T-helper 17 cell (primary cell): ENCODE results near the gene SV2A. TPM values are rescaled to one million over a fixed set of nuclear protein-coding genes. Genes with fewer than 3 reads are reported as not detected.
"Not testable (repeated sequence)": the region's sequence is repeated elsewhere in the genome, so short reads cannot be mapped to it uniquely, and the experiment has no call there.

Experiments
- ATAC-seq: fragments of 150-1000 bp; cut with Tn5 transposase; 2 replicates; pipeline ENCODE4 v1.10.0; 2021; ENCODE audit warnings: mild to moderate bottlenecking, moderate library complexity
- DNase-seq, 3 donors: peaks; one replicate each; pipeline versions ENCODE4 v3.0.0 to v3.0.0-alpha.2; 2020 to 2021
- H3K9me3 ChIP-seq: one replicate; pipeline ENCODE4 v1.7.0; 2013; ENCODE audit warnings: low read length, mild to moderate bottlenecking; ENCODE audit not compliant: control insufficient read depth, poor library complexity, severe bottlenecking
- H3K27ac Mint-ChIP-seq: one replicate; pipeline ENCODE4 v1.8.0; 2022; ENCODE audit warnings: mild to moderate bottlenecking, moderate library complexity, mixed read lengths
- H3K27me3 Mint-ChIP-seq: one replicate; pipeline ENCODE4 v1.8.0; 2022; ENCODE audit warnings: mixed read lengths
- H3K36me3 Mint-ChIP-seq: one replicate; pipeline ENCODE4 v1.8.0; 2022; ENCODE audit warnings: low read depth, mixed read lengths
- H3K4me1 Mint-ChIP-seq: one replicate; pipeline ENCODE4 v1.8.0; 2022; ENCODE audit warnings: mild to moderate bottlenecking, mixed read lengths
- H3K4me3 Mint-ChIP-seq: one replicate; pipeline ENCODE4 v1.8.0; 2022; ENCODE audit warnings: mild to moderate bottlenecking, moderate library complexity, mixed read lengths
- total RNA-seq, 4 donors: library from RNA in 2 of 4; stranded (reverse) in 2 of 4; gene quantifications; one replicate each; pipeline ENCODE4 v1.2.3 and lab custom pipeline; 2022 to 2026

The SV2A gene
- total RNA-seq, 2 donors from 2014 or later = 4.6 to 4.7 TPM

GRCh38 chr1:149938668-149939003 is 21.0 kb upstream of the SV2A start:
- not testable (repeated sequence) for DNase-seq, H3K27ac Mint-ChIP-seq, H3K27me3 Mint-ChIP-seq, H3K9me3 ChIP-seq, H3K36me3 Mint-ChIP-seq, ATAC-seq, H3K4me3 Mint-ChIP-seq
- peaks cover 24% of the 10 kb centered on the region for H3K4me1 Mint-ChIP-seq

DNA sequence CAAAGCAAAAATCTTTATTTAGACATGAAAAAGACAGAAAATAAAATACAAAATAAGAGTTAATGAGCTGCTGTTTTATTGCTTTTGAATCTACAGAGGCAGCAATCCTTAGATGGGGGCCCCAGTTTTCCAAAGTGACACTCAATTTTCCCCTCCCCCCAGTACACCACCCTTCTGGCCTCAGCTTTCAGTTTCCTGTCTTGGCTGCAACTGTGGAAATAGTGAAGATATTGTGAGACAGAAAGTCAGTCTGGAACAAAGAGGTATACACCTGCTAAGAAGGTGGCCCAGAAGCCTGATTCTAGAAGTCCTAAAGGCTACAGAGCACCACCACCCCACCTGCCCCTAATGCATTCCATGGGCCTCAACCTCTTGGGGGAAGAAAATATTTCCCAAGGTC is 20.1 kb upstream of the SV2A start:
- no peak overlapping the region for H3K4me3 Mint-ChIP-seq
- peak overlapping the region; percentile 79 for H3K27ac Mint-ChIP-seq
- DNase-seq (no peak), ATAC-seq (no peak)
- H3K36me3 Mint-ChIP-seq = no peaks in the 10 kb centered on the region
- peaks cover 15% of the 10 kb centered on the region for H3K4me1 Mint-ChIP-seq
- H3K27me3 Mint-ChIP-seq = no peaks in the 10 kb centered on the region
- H3K9me3 ChIP-seq = no peaks in the 10 kb centered on the region

- H3K9me3 ChIP-seq = no peaks in the 10 kb centered on the region
- peaks cover 14% of the 10 kb centered on the region for H3K4me1 Mint-ChIP-seq
- no peak for ATAC-seq
- peaks cover under 1% of the 10 kb centered on the region for H3K27me3 Mint-ChIP-seq
- peak overlapping the region; percentile 79 for H3K27ac Mint-ChIP-seq
- no peak for DNase-seq
- H3K4me3 Mint-ChIP-seq = no peak overlapping the region
- H3K36me3 Mint-ChIP-seq = no peaks in the 10 kb centered on the region
Observed at GRCh38 chr1:149936992-149937705, 19.5 kb upstream of the SV2A start.

DNA sequence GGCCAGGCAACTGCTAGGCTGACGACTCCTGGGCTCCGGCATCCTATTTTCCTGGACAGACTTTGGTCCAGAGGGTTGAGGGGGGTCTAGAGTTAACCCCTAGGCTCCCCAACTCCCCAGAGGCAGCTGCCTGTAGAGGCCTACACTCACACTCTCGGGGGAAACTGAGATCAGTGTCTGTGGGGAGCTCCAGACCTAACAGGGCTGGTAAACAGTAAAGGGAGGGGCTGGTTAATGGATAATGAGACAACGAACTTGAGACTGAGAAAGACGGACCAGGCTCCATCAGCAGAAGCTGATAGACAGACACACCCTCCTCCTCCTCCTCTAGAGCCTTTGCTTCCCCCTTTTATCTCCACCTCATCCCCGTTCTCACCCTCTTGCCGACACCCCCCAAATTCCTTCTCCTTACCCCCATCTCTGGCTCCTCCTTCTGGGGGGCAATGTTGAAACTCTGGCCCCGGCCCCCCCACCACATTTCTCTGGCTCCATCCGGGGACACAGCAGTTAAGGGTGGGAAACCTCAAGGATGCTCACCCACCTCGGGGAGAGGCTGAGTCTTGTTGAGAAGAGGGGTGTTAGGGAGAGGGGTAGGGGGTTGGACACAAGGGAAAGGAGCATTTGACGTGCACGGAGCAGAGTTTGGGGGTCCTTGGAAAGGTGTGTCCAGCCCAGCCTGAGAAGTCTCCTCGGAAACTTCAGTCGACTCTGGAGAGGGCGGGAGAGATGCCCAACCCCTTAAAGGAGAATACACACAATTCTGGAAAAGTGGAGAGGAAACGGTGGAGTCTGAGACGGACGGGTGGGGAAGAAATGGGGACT is 18.7 kb upstream of the SV2A start, which contains the start of gene MTMR11:
TSS of gene MTMR11 (minus strand) at position 710 of the 822 bp plus-strand sequence. CDS start at position 478, 232 bp downstream.
- DNase-seq (no peak), ATAC-seq (no peak)
- no peaks in the 10 kb centered on the region for H3K9me3 ChIP-seq
- H3K4me3 Mint-ChIP-seq = no peak within 1 kb of the TSS
- peak within 1 kb of the TSS; percentile 79 for H3K27ac Mint-ChIP-seq
- H3K27me3 Mint-ChIP-seq = peaks cover 8% of the 10 kb centered on the region
- peaks cover 18% of the 10 kb centered on the region for H3K4me1 Mint-ChIP-seq
- peaks cover under 1% of the 10 kb centered on the region for H3K36me3 Mint-ChIP-seq

DNA sequence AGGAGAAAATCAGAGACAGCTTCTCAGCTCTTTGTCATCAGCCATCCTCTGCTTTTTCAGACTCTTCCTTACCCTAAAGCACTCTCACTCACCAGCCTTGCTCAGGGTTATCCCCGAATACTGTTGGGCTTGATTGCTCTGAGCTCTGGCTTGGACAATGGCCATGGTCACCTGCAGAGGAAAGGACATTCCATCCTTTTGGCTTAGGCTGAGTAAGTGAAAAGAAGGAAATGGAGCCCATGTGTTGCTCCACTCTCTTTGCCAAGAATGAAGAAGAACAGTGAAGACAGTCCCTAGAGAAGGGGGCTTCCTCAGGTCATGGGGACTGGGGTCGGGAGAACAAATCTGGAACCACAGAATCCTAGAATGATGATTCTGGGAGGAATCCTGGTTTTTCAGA is 16.7 kb upstream of the SV2A start:
- ATAC-seq (no peak), DNase-seq (no peak)
- no peaks in the 10 kb centered on the region for H3K9me3 ChIP-seq
- H3K4me3 Mint-ChIP-seq = no peak overlapping the region
- H3K27me3 Mint-ChIP-seq = peaks cover 8% of the 10 kb centered on the region
- peaks cover 6% of the 10 kb centered on the region for H3K36me3 Mint-ChIP-seq
- H3K4me1 Mint-ChIP-seq = peaks cover 23% of the 10 kb centered on the region
- H3K27ac Mint-ChIP-seq = no peak overlapping the region

- peaks cover 21% of the 10 kb centered on the region for H3K4me1 Mint-ChIP-seq
- H3K4me3 Mint-ChIP-seq = no peak overlapping the region
- ATAC-seq (no peak), DNase-seq (no peak)
- no peaks in the 10 kb centered on the region for H3K9me3 ChIP-seq
- H3K36me3 Mint-ChIP-seq = peaks cover 6% of the 10 kb centered on the region
- H3K27ac Mint-ChIP-seq = no peak overlapping the region
- H3K27me3 Mint-ChIP-seq = peaks cover 8% of the 10 kb centered on the region
Observed at GRCh38 chr1:149933208-149933607, 15.6 kb upstream of the SV2A start.

- DNase-seq (no peak), ATAC-seq (no peak)
- Mint-ChIP-seq H3K36me3 (peaks cover 6% of the 10 kb centered on the region), H3K4me3 (no peak overlapping the region), H3K4me1 (peaks cover 24% of the 10 kb centered on the region), H3K27ac (no peak overlapping the region), H3K27me3 (peaks cover 8% of the 10 kb centered on the region)
- no peaks in the 10 kb centered on the region for H3K9me3 ChIP-seq
Observed at GRCh38 chr1:149932474-149932873, 14.8 kb upstream of the SV2A start.

GRCh38 chr1:149931212-149931790 is 13.7 kb upstream of the SV2A start:
- Mint-ChIP-seq H3K4me1 (peaks cover 23% of the 10 kb centered on the region), H3K4me3 (no peak overlapping the region), H3K36me3 (peaks cover 6% of the 10 kb centered on the region), H3K27ac (peak overlapping the region; percentile 84), H3K27me3 (peaks cover 8% of the 10 kb centered on the region)
- DNase-seq (no peak), ATAC-seq (no peak)
- H3K9me3 ChIP-seq = no peaks in the 10 kb centered on the region

DNA sequence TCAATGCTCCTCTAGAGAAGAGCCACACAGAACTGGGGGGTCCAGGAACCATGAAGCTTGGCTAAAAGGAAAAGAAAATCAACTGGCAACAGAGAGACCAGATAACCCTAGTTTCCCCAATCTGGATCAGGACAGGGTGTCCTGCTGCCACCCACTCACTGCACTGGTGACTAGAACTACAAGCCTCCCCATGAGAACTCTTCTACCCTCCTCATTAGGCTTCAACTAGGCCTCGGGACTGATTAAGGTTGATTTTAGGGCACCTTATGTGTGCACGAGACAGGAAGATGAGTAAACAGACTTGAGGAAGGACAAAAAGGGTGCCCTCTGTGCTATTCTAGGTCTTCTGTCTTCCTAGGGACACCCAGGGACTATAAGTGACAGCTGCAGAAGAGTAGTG is 12.2 kb upstream of the SV2A start:
- Mint-ChIP-seq H3K27me3 (peaks cover 8% of the 10 kb centered on the region), H3K4me3 (no peak overlapping the region), H3K36me3 (peaks cover 12% of the 10 kb centered on the region), H3K27ac (no peak overlapping the region), H3K4me1 (peaks cover 34% of the 10 kb centered on the region)
- no peak for ATAC-seq
- no peak for DNase-seq
- no peaks in the 10 kb centered on the region for H3K9me3 ChIP-seq

GRCh38 chr1:149928401-149928724 is 10.7 kb upstream of the SV2A start:
- peaks cover 8% of the 10 kb centered on the region for H3K27me3 Mint-ChIP-seq
- peak overlapping the region; percentile 96 for H3K27ac Mint-ChIP-seq
- H3K4me3 Mint-ChIP-seq = peak overlapping the region; percentile 97
- ATAC-seq = no peak
- no peaks in the 10 kb centered on the region for H3K9me3 ChIP-seq
- H3K36me3 Mint-ChIP-seq = peaks cover 25% of the 10 kb centered on the region
- DNase-seq = no peak
- H3K4me1 Mint-ChIP-seq = peaks cover 46% of the 10 kb centered on the region

DNA sequence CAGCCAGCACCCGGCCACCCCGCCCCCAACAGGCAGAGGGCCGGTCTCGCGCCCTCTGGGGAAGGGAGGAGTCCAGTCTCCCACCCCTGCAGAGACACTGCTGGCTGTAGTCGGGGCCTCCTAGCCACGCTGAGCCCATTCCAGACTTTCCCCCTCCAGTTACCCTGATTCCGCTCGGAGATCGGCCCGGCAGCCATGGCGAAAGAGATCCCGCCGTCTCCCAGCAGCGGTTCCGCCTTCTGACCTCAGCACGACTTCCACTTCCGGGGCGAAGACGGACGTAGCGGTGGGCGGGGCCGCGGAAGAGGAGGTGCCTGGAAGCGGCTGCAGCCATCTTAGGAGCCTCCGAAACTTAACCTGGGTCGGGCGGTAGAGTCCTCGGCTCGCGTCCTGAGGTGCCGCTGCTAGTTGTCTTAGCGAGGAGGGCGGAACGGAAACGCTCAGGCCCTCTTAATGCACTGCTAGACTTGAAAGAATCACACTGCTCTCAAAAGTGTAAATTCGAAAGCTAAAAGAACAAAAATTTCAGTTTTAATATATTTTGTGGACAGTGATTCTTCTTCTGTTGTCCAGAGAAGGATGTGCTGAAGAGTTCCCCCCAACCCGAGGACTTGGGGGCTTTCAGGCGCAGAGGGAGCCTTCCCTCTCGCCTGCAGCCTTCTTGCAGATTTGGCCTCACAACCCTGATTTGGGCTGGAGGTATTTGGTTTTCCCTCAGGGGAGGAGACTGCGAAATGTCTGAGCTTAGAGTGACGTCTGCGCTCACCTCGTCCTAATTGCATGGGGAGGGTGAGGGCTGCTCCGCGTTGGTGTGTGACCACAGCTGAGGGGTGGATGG is 10.1 kb upstream of the SV2A start, which contains the start of gene SF3B4:
TSS of gene SF3B4 (minus strand) at position 241 of the 838 bp plus-strand sequence. CDS start at position 197, 44 bp downstream.
- peaks cover 8% of the 10 kb centered on the region for H3K27me3 Mint-ChIP-seq
- DNase-seq = peak; percentile 88 to 93 (median 91)
- peaks cover 30% of the 10 kb centered on the region for H3K36me3 Mint-ChIP-seq
- ATAC-seq = peak; percentile 94
- peaks cover 46% of the 10 kb centered on the region for H3K4me1 Mint-ChIP-seq
- peak within 1 kb of the TSS; percentile 96 for H3K27ac Mint-ChIP-seq
- H3K4me3 Mint-ChIP-seq = peak within 1 kb of the TSS; percentile 97
- H3K9me3 ChIP-seq = no peaks in the 10 kb centered on the region

DNA sequence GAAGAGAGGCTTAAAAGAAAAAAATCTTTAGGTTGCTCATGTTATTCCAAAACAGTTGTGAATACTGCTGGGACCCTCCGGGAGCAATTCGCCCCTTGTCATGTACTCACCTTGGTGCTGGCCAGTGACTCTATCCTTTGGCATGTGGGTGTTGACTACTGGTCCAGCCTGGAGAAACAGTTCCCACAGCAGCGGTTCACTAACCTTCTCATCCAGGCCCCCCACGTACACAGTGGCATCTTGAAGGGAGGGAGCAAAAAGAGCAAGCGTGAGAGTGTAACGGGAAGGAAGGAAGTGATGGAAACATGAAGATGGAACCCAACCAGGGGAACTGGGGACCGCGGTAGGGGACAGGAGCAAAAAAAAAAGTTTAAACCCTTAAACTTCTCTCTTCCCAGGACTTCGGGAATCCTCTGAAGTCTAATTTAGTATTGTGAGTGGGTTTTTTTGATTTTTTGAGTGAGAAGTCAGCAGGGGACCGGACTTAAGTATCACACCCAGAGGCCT is 9.5 kb upstream of the SV2A start:
- Mint-ChIP-seq H3K4me3 (peak overlapping the region; percentile 97), H3K27ac (peak overlapping the region; percentile 96), H3K4me1 (peaks cover 46% of the 10 kb centered on the region), H3K27me3 (peaks cover 7% of the 10 kb centered on the region), H3K36me3 (peaks cover 30% of the 10 kb centered on the region)
- H3K9me3 ChIP-seq = no peaks in the 10 kb centered on the region
- no peak for ATAC-seq
- DNase-seq = no peak
